PC-3 (cell line): ENCODE results near the gene PYGM.

Experiments
- CTCF ChIP-seq: fragments of 300-600 bp; sonication (generic); conservative IDR thresholded peaks from 2 replicates; pipeline ENCODE4 v1.5.1; 2017; ENCODE audit warnings: antibody characterized with exemption, low read depth, mild to moderate bottlenecking, low read length
- EZH2phosphoT487 ChIP-seq: fragments of 300-600 bp; sonication (generic); IDR thresholded peaks from 2 replicates; pipeline ENCODE4 v1.6.1; 2018; ENCODE audit warnings: mild to moderate bottlenecking, antibody characterized with exemption, low read length, borderline replicate concordance

- TF ChIP-seq EZH2phosphoT487: no peak
- no peak for TF ChIP-seq CTCF
Measured at GRCh38 chr11:64753380-64754123, 6.2 kb downstream of the PYGM start.
